DOHH2 (cell line): Measurements from ENCODE around the gene HES2.
"Not testable (repeated sequence)": the region's sequence is repeated elsewhere in the genome, so short reads cannot be mapped to it uniquely, and the experiment has no call there.

ENCODE experiments used
- H3F3A ChIP-seq: fragments of 200-600 bp; sonication (generic), shearing (Covaris generic); 2 replicates; pipeline ENCODE4 v1.6.0; 2016; ENCODE audit warnings: antibody characterized with exemption, mild to moderate bottlenecking; ENCODE audit not compliant: control insufficient read depth, insufficient read depth
- H3K27ac ChIP-seq: fragments of 200-600 bp; sonication (generic); 2 replicates; pipeline ENCODE4 v1.5.1; 2014; ENCODE audit warnings: low read depth, mild to moderate bottlenecking, low read length, moderate library complexity
- H3K27me3 ChIP-seq: fragments of 200-600 bp; sonication (generic); 2 replicates; pipeline ENCODE4 v1.6.1; 2014; ENCODE audit warnings: mild to moderate bottlenecking, low read length, mixed read lengths; ENCODE audit not compliant: control insufficient read depth
- H3K36me3 ChIP-seq: fragments of 200-600 bp; sonication (generic); 2 replicates; pipeline ENCODE4 v1.6.1; 2014; ENCODE audit warnings: mild to moderate bottlenecking, low read length, moderate library complexity, mixed read lengths; ENCODE audit not compliant: control insufficient read depth
- H3K4me1 ChIP-seq: fragments of 200-600 bp; sonication (generic); 2 replicates; pipeline ENCODE4 v1.6.1; 2014; ENCODE audit warnings: mild to moderate bottlenecking, low read length, mixed read lengths; ENCODE audit not compliant: control insufficient read depth
- H3K4me2 ChIP-seq: fragments of 200-600 bp; sonication (generic); 2 replicates; pipeline ENCODE4 v1.6.0; 2014; ENCODE audit warnings: mild to moderate bottlenecking, low read length, moderate library complexity
- H3K4me3 ChIP-seq: fragments of 200-600 bp; sonication (generic); 2 replicates; pipeline ENCODE4 v1.5.1; 2014; ENCODE audit warnings: mild to moderate bottlenecking, low read length, mixed read lengths
- H3K79me2 ChIP-seq: fragments of 200-600 bp; sonication (generic); 2 replicates; pipeline ENCODE4 v1.6.1; 2014; ENCODE audit warnings: mild to moderate bottlenecking, low read length, mixed read lengths; ENCODE audit not compliant: control insufficient read depth
- H3K9me2 ChIP-seq: fragments of 200-600 bp; sonication (generic); replicated peaks from 2 replicates; pipeline ENCODE4 v1.6.1; 2014; ENCODE audit warnings: mild to moderate bottlenecking, low read length, mixed read lengths; ENCODE audit not compliant: control insufficient read depth
- H3K9me3 ChIP-seq: fragments of 200-600 bp; sonication (generic); 2 replicates; pipeline ENCODE4 v1.6.1; 2014; ENCODE audit warnings: antibody characterized with exemption, low read length, mixed read lengths; ENCODE audit not compliant: control insufficient read depth, insufficient read depth
- H4K20me1 ChIP-seq: fragments of 200-600 bp; sonication (generic); 2 replicates; pipeline ENCODE4 v1.6.0; 2014; ENCODE audit warnings: low read depth, mild to moderate bottlenecking, antibody characterized with exemption, low read length, moderate library complexity; ENCODE audit not compliant: control insufficient read depth, insufficient read depth
- CTCF ChIP-seq: fragments of 200-600 bp; sonication (generic); IDR thresholded peaks from one replicate; pipeline ENCODE4 v1.5.1; 2014; ENCODE audit warnings: antibody characterized with exemption, mild to moderate bottlenecking, low read depth, low read length; ENCODE audit not compliant: poor library complexity, severe bottlenecking
- EZH2phosphoT487 ChIP-seq: fragments of 200-600 bp; sonication (generic); IDR thresholded peaks from 2 replicates; pipeline ENCODE4 v1.6.1; 2017; ENCODE audit warnings: borderline replicate concordance, mild to moderate bottlenecking, antibody characterized with exemption, low read length, moderate library complexity, mixed read lengths

HES2 gene

GRCh38 chr1:6459850-6460265 lies 40.1 kb upstream of the HES2 start:
- H3K27me3 ChIP-seq, result peaks cover 4% of the 10 kb centered on the region; the same call in 1 of the 2 replicates
- H3K4me2 ChIP-seq, result no peak overlapping the region
- H3K9me2 ChIP-seq, result no peaks in the 10 kb centered on the region
- no peak overlapping the region for H3K27ac ChIP-seq
- H3K9me3 ChIP-seq, result no peaks in the 10 kb centered on the region
- no peaks in the 10 kb centered on the region for H3K79me2 ChIP-seq
- no peaks in the 10 kb centered on the region for H3K4me1 ChIP-seq
- no peak overlapping the region for H3K4me3 ChIP-seq
- H3F3A ChIP-seq, result no peaks in the 10 kb centered on the region
- H3K36me3 ChIP-seq, result no peaks in the 10 kb centered on the region
- no peak for TF ChIP-seq EZH2phosphoT487
- no peaks in the 10 kb centered on the region for H4K20me1 ChIP-seq

GRCh38 chr1:6456800-6457466 lies 37.2 kb upstream of the HES2 start:
- Histone ChIP-seq H3K79me2 (no peaks in the 10 kb centered on the region), H3K9me2 (no peaks in the 10 kb centered on the region), H3K36me3 (no peaks in the 10 kb centered on the region), H3K27ac (no peak overlapping the region), H3K4me2 (no peak overlapping the region), H3K4me3 (no peak overlapping the region), H3K9me3 (no peaks in the 10 kb centered on the region), H4K20me1 (no peaks in the 10 kb centered on the region), H3K4me1 (no peaks in the 10 kb centered on the region), H3F3A (no peaks in the 10 kb centered on the region), H3K27me3 (peaks cover 4% of the 10 kb centered on the region; the same call in 1 of the 2 replicates)
- TF ChIP-seq CTCF, result no peak
- no peak for TF ChIP-seq EZH2phosphoT487

- H3K4me2 ChIP-seq, H4K20me1 ChIP-seq, H3K9me3 ChIP-seq, H3K9me2 ChIP-seq, H3K27me3 ChIP-seq, H3K4me1 ChIP-seq, H3K36me3 ChIP-seq, H3K79me2 ChIP-seq, H3K4me3 ChIP-seq, H3F3A ChIP-seq, H3K27ac ChIP-seq: not testable (repeated sequence)
These were observed 36.2 kb upstream of the HES2 start for GRCh38 chr1:6455752-6456520.

- H3K36me3 ChIP-seq, result no peaks in the 10 kb centered on the region
- no peaks in the 10 kb centered on the region for H4K20me1 ChIP-seq
- H3K9me3 ChIP-seq, result no peaks in the 10 kb centered on the region
- no peaks in the 10 kb centered on the region for H3K9me2 ChIP-seq
- no peak overlapping the region for H3K4me2 ChIP-seq
- H3K4me1 ChIP-seq, result no peaks in the 10 kb centered on the region
- peaks cover 4% of the 10 kb centered on the region for H3K27me3 ChIP-seq
- TF ChIP-seq EZH2phosphoT487 (no peak), CTCF (no peak)
- H3K27ac ChIP-seq, result no peak overlapping the region
- H3F3A ChIP-seq, result no peaks in the 10 kb centered on the region
- no peaks in the 10 kb centered on the region for H3K79me2 ChIP-seq
- no peak overlapping the region for H3K4me3 ChIP-seq
These were observed 35.4 kb upstream of the HES2 start for GRCh38 chr1:6454856-6455751.

- not testable (repeated sequence) for H3K4me2 ChIP-seq, H3K4me1 ChIP-seq, H3K36me3 ChIP-seq, H3K79me2 ChIP-seq, H3K9me3 ChIP-seq, H3K4me3 ChIP-seq, H3K27me3 ChIP-seq, H3K27ac ChIP-seq, H4K20me1 ChIP-seq, H3K9me2 ChIP-seq, H3F3A ChIP-seq
These were observed 34.5 kb upstream of the HES2 start for GRCh38 chr1:6453895-6454855.
